Stimulated activated naive CD4-positive, alpha-beta T cell treated with Interleukin-2 at 50 U/mL for 16 hours (primary cell): ENCODE measurements around the gene TEKT1.

Experiments
- DNase-seq: peaks from one replicate; lab custom pipeline; 2025; lab: John Stamatoyannopoulos, UW

Gene TEKT1

GRCh38 chr17:6757747-6758146 is 73.8 kb downstream of the TEKT1 start:
- DNase-seq = no peak

GRCh38 chr17:6756425-6757031 is 75.0 kb downstream of the TEKT1 start:
- DNase-seq = no peak

- no peak for DNase-seq
Observed at GRCh38 chr17:6755731-6756184, 75.8 kb downstream of the TEKT1 start, which contains the start of gene XAF1. TSS of gene XAF1 (plus strand) at chr17:6756046. CDS start at chr17:6756079, 33 bp downstream.

GRCh38 chr17:6755281-6755680 is 76.2 kb downstream of the TEKT1 start:
- no peak for DNase-seq

GRCh38 chr17:6753546-6753945 is 78.0 kb downstream of the TEKT1 start:
- no peak for DNase-seq

GRCh38 chr17:6753006-6753445 is 78.5 kb downstream of the TEKT1 start:
- no peak for DNase-seq

GRCh38 chr17:6752068-6752909 is 79.2 kb downstream of the TEKT1 start:
- DNase-seq = no peak

- no peak for DNase-seq
Observed at GRCh38 chr17:6749519-6749918, 82.0 kb downstream of the TEKT1 start.

- no peak for DNase-seq
Observed at GRCh38 chr17:6748617-6749016, 82.9 kb downstream of the TEKT1 start.
